ENCODE data around the gene CRAMP1. TPM values are rescaled to one million over a fixed set of nuclear protein-coding genes. Genes with fewer than 3 reads are reported as not detected.
A peak's percentile ranks its signal among the peaks of the same experiment; 100 is the strongest.
"Not testable (repeated sequence)": the region's sequence is repeated elsewhere in the genome, so short reads cannot be mapped to it uniquely, and the experiment has no call there.

Gene CRAMP1
- total RNA-seq, 1 experiment from 2014 or later: 5.9 TPM

GRCh38 chr16:1687427-1688316 lies 75.5 kb downstream of the CRAMP1 start:
- no peak for DNase-seq (ENCODE audit: low read depth)

- DNase-seq (ENCODE audit: low read depth): peak; percentile 94
Measured at GRCh38 chr16:1688807-1689560, 76.8 kb downstream of the CRAMP1 start.

GRCh38 chr16:1689853-1690252 lies 77.7 kb downstream of the CRAMP1 start:
- no peak for DNase-seq (ENCODE audit: low read depth)

- DNase-seq (ENCODE audit: low read depth): no peak
Measured at GRCh38 chr16:1690810-1691209, 78.7 kb downstream of the CRAMP1 start.

GRCh38 chr16:1691276-1691675 lies 79.1 kb downstream of the CRAMP1 start:
- DNase-seq (ENCODE audit: low read depth): peak; percentile 81

- peak; percentile 80 for DNase-seq (ENCODE audit: low read depth)
Measured at GRCh38 chr16:1691956-1692355, 79.8 kb downstream of the CRAMP1 start.

- DNase-seq (ENCODE audit: low read depth): peak; percentile 76
Measured at GRCh38 chr16:1696863-1697262, 84.7 kb downstream of the CRAMP1 start.

- no peak for DNase-seq (ENCODE audit: low read depth)
Measured at GRCh38 chr16:1698680-1699079, 86.5 kb downstream of the CRAMP1 start.

- DNase-seq (ENCODE audit: low read depth): no peak
Measured at GRCh38 chr16:1700246-1700645, 88.1 kb downstream of the CRAMP1 start.

GRCh38 chr16:1701216-1701878 lies 89.2 kb downstream of the CRAMP1 start:
- no peak for DNase-seq (ENCODE audit: low read depth)

- not testable (repeated sequence) for DNase-seq (ENCODE audit: low read depth)
Measured at GRCh38 chr16:1705324-1705687, 93.1 kb downstream of the CRAMP1 start.

- DNase-seq (ENCODE audit: low read depth): peak; percentile 81
Measured at GRCh38 chr16:1705688-1706385, 93.7 kb downstream of the CRAMP1 start, which contains the start of gene MAPK8IP3. Gene MAPK8IP3, plus strand, starts transcription at chr16:1706195. Its CDS starts 145 bp downstream, at chr16:1706340.

- DNase-seq (ENCODE audit: low read depth): peak; percentile 45
Measured at GRCh38 chr16:1706386-1707192, 94.4 kb downstream of the CRAMP1 start.

GRCh38 chr16:1707193-1707790 lies 95.1 kb downstream of the CRAMP1 start:
- no peak for DNase-seq (ENCODE audit: low read depth)

- no peak for DNase-seq (ENCODE audit: low read depth)
Measured at GRCh38 chr16:1708083-1708767, 96.1 kb downstream of the CRAMP1 start.

- DNase-seq (ENCODE audit: low read depth): no peak
Measured at GRCh38 chr16:1708768-1709180, 96.6 kb downstream of the CRAMP1 start.

- no peak for DNase-seq (ENCODE audit: low read depth)
Measured at GRCh38 chr16:1709356-1709755, 97.2 kb downstream of the CRAMP1 start.

- DNase-seq (ENCODE audit: low read depth): no peak
Measured at GRCh38 chr16:1710811-1711507, 98.8 kb downstream of the CRAMP1 start.

- DNase-seq (ENCODE audit: low read depth): no peak
Measured at GRCh38 chr16:1712791-1713261, 100.7 kb downstream of the CRAMP1 start.

Data from M059J (cell line).